ENCODE measurements around the gene PINLYP. TPM values are rescaled to one million over a fixed set of nuclear protein-coding genes. Genes with fewer than 3 reads are reported as not detected.
A peak's percentile ranks its signal among the peaks of the same experiment; 100 is the strongest.

The PINLYP gene
- total RNA-seq, 4 donors from 2014 or later, result 0.99 to 16.4 (median 3.1) TPM

GRCh38 chr19:43562226-43562697, 13.3 kb upstream of the PINLYP start:
- DNase-seq (ENCODE audit: low spot score in 2 of 2), result no peak
- no peak overlapping the region for H3K4me3 ChIP-seq (ENCODE audit: low read depth, poor library complexity, severe bottlenecking)
- no peak for TF ChIP-seq CTCF (IDR thresholded peaks at IDR 0.05)
- 75% methylated on average over 6 of the region's 6 CpGs for WGBS, 2 donors
- intact Hi-C loops (cut with DNase I; ENCODE audit: low total_unique reads), result no loop called here

- no peak overlapping the region for H3K4me3 ChIP-seq (ENCODE audit: low read depth, poor library complexity, severe bottlenecking)
- intact Hi-C loops (cut with DNase I; ENCODE audit: low total_unique reads), result no loop called here
- WGBS, 2 donors, result 52 to 64% methylated on average over 13 to 14 of the region's 14 CpGs
- DNase-seq (ENCODE audit: low spot score in 2 of 2), result peak; percentile 76 to 94
- TF ChIP-seq POLR2A (IDR thresholded peaks at IDR 0.05) (no peak), CTCF (IDR thresholded peaks at IDR 0.05) (no peak)
These were observed 12.8 kb upstream of the PINLYP start for GRCh38 chr19:43562698-43563241.

- H3K4me3 ChIP-seq (ENCODE audit: low read depth, poor library complexity, severe bottlenecking), result no peak overlapping the region
- 87 to 89% methylated on average over 10 of the region's 10 CpGs for WGBS, 2 donors
- DNase-seq (ENCODE audit: low spot score in 2 of 2), result no peak
- intact Hi-C loops (cut with DNase I; ENCODE audit: low total_unique reads), result no loop called here
- no peak for TF ChIP-seq CTCF (IDR thresholded peaks at IDR 0.05)
- no peak for TF ChIP-seq POLR2A (IDR thresholded peaks at IDR 0.05)
These were observed 11.7 kb upstream of the PINLYP start for GRCh38 chr19:43563816-43564457.

GRCh38 chr19:43564800-43565199, 10.8 kb upstream of the PINLYP start:
- WGBS, 2 donors, result 69 to 70% methylated on average over 9 of the region's 9 CpGs
- intact Hi-C loops (cut with DNase I; ENCODE audit: low total_unique reads), result no loop called here
- no peak overlapping the region for H3K4me3 ChIP-seq (ENCODE audit: low read depth, poor library complexity, severe bottlenecking)
- no peak for DNase-seq (ENCODE audit: low spot score in 2 of 2)
- no peak for TF ChIP-seq CTCF (IDR thresholded peaks at IDR 0.05)
- TF ChIP-seq POLR2A (IDR thresholded peaks at IDR 0.05), result no peak

- WGBS, 2 donors, result 86 to 88% methylated on average over 5 of the region's 5 CpGs
- TF ChIP-seq CTCF (IDR thresholded peaks at IDR 0.05), result no peak
- no peak for TF ChIP-seq POLR2A (IDR thresholded peaks at IDR 0.05)
- no peak for DNase-seq (ENCODE audit: low spot score in 2 of 2)
- intact Hi-C loops (cut with DNase I; ENCODE audit: low total_unique reads), result no loop called here
- no peak overlapping the region for H3K4me3 ChIP-seq (ENCODE audit: low read depth, poor library complexity, severe bottlenecking)
These were observed 5.9 kb upstream of the PINLYP start for GRCh38 chr19:43569657-43570056.

Data from lower leg skin (tissue), 4 donors.